Left cardiac atrium (tissue), 4 donors: Measurements from ENCODE around the gene OR51I1. TPM values are rescaled to one million over a fixed set of nuclear protein-coding genes. Genes with fewer than 3 reads are reported as not detected.
A peak's percentile ranks its signal among the peaks of the same experiment; 100 is the strongest.

Source experiments
- ATAC-seq, 2 donors: fragments of 200-7000 bp; cut with Tn5 transposase; one replicate each; pipeline ENCODE4 v1.9.1; 2020; ENCODE audit warnings: mild to moderate bottlenecking in 2 of 2, moderate library complexity in 2 of 2
- DNase-seq: peaks from one replicate; pipeline ENCODE4 v3.0.0-alpha.2; 2020
- intact Hi-C, 2 donors: fragments of 100-400 bp; cut with DNase I; formaldehyde crosslinking; loops; one replicate each; pipeline versions ENCODE4 v1.14.1 to v1.15.1; 2022 to 2023
- long read RNA-seq: library from polyadenylated mRNA; unstranded; transcript quantifications from one replicate; pipeline ENCODE4 v2.0.0, GENCODE V29; 2021
- total RNA-seq, 2 donors: library from RNA; stranded (reverse); fragmentation: NEBNext Ultra II Directional; extraction: Animal tissue kit (Norgen Biotek cat#: 25700); gene quantifications; one replicate each; pipeline ENCODE4 v1.2.1, GENCODE V29; 2021
- donor health status: DM: no; HTN: yes; CAD: no.
- donor health status: DM: no; HTN: yes; CAD: no; lungs with severe emphysema.
- donor health status: DM: yes; HTN: yes; CAD: no.
- donor health status: Dilated cardiomyopathy.

Gene OR51I1
- total RNA-seq, result not detected
- long read RNA-seq, result 0 reads

DNA sequence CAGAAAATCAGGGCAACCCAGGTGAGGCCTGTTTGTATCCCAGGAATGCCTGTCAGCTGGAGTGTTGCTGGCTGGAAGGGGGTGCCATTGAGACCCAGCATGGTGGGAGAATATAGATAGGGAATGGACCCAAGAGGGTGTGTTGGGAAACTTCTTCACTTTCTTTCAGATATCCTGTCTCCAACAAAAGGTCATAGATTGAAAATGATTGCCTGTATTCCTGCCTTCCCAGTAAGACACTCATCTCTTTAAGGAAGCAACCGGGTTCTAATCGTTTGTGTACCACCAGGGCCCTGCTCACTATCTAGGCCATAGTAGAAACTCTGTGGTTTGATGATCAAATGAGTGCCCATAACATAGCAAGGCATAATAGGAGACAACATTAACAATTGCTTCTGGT, at the start of gene OR51I1:
Gene OR51I1, minus strand, starts transcription at position 101 of the 400 bp plus-strand sequence. Its CDS starts 0 bp downstream, at position 101.
- no peak for ATAC-seq
- intact Hi-C loops, result no loop called here

DNA sequence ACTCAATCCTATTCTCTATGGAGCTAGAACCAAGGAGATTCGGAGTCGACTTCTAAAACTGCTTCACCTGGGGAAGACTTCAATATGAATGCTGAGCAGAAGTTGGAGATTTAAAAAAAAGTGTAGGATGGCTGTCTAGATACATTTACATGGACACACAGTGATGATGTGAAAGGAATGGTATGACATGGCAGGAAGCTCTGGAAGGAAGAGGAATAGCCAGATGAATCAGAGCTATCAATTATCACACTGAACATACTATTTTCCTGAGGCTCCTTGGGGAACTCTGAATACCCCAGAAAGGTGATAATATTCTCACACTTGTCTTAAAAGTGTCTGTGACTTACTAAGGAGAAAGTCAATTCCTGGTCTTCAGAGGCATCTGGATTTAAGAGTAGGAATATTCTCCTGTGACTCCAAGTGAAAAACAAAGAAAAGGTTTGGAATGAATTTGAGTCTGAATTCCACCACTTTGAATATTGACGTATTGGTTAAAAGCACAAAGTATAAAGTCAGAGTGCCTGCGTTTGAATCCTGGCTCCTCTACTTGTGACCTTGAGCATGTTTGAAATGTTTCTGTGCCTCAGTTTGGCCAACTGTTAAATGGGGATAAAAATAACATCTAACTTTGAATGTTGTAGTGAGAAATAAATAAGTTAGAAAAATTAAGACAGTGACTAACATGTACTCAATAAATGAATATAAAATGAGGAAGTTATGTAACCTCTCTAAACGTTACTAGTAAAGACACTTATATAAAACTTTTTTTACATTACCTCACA, 48.5 kb upstream of the OR51I1 start:
- ATAC-seq, result no peak
- no peak for DNase-seq
- intact Hi-C loops, result no loop called here

More for the DNA sequence above, at the start of gene OR51I1:
- DNase-seq, result no peak

DNA sequence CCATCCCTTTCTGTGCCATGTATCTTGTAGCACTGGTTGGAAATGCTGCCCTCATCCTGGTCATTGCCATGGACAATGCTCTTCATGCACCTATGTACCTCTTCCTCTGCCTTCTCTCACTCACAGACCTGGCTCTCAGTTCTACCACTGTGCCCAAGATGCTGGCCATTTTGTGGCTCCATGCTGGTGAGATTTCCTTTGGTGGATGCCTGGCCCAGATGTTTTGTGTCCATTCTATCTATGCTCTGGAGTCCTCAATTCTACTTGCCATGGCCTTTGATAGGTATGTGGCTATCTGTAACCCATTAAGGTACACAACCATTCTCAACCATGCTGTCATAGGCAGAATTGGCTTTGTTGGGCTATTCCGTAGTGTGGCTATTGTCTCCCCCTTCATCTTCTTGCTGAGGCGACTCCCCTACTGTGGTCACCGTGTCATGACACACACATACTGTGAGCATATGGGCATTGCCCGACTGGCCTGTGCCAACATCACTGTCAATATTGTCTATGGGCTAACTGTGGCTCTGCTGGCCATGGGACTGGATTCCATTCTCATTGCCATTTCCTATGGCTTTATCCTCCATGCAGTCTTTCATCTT, 47.6 kb upstream of the OR51I1 start:
- ATAC-seq, result no peak
- intact Hi-C loops, result no loop called here

DNA sequence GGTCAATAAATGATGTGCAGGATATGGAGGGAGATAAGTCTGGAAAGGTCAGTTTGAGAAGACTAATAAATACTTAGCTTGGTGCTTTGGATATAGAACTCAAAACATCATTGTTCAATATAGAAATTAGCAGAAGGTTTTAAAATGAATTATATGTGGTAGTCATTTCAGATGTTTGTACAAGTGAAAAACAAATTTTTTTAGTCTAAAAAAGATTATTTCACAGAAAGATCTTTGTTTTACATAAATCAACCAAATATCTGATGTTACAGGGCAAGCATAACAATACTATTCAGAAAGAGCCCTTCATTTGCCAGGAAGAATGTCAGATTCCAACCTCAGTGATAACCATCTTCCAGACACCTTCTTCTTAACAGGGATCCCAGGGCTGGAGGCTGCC, 47.1 kb upstream of the OR51I1 start, which contains the start of gene OR52D1:
Gene OR52D1, plus strand, starts transcription at position 301 of the 400 bp plus-strand sequence. Its CDS starts 22 bp downstream, at position 323.
- intact Hi-C loops, result no loop called here
- no peak for DNase-seq
- ATAC-seq, result no peak

More for the DNA sequence above, 47.6 kb upstream of the OR51I1 start:
- DNase-seq, result no peak

DNA sequence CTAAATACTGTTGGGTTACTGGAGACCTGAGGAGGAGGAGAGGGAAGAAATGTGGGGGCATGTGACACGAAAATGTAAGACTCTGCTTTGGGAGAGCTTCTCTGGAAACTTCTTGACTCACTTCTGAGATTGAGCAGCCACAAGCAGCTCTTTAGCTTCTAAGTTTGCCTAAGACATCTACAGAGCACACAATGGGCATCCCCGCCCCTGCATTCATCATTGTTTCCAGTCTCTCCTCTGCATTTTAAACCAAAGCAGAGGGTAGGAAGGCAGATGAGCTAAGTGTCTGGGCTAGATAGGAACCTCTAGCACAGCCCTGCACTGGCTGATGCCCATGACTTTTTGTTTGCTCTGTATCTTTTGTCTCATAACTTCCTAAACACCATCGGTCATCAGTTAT, 45.1 kb upstream of the OR51I1 start:
- ATAC-seq (no peak), DNase-seq (no peak)
- intact Hi-C loops, result no loop called here

DNA sequence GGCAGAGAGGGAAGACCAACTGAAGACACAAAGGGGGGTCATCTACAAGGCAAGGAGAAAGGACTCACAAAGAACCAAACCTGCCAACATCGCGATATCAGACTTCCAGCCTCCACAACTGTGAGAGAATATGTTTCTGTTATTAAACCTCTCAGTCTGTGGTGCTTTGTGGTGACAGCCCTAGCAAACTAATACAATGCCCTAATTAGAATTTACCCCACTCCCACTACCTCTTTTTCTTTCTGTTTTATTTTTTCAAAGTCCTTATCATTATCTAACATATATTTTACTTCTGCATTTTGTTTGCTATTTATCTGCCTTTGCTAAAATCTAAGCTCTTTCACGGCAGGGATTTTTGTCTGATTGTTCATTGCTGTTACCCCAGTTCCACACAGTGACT, 44.7 kb upstream of the OR51I1 start:
- DNase-seq, result no peak
- ATAC-seq, result no peak
- intact Hi-C loops, result no loop called here

DNA sequence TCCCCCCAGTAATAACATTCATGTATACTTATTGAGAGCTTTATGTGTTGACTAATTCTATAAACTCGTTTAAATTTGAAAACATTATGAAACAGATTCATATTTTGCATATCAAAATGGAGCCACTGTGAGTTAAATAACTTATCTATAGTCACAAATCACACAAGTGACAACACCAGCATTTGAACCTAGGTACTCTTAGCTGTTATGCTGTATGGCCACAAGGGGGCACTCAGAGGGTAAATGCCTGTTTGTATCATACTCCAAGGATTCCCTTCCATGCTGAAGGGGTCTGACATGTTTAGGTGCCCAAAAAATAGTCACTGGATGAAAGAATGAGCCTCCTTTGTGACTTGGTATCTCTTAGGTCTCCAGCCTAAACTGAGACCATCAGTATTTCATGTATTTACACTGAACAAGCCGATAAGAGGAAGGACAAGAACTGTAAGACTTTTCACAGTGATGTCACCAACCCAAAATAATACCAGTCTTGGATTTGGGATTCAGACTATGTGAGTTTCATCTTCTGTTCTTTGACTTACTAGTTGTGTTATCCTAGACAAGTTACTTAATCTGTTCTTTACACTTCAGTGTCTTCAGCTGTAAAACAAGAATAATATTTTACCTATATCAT, 35.0 kb upstream of the OR51I1 start:
- peak in 1 of 2 donors; percentile 47 for ATAC-seq
- intact Hi-C loops, result loop anchor here in 1 of 2 donors (2.0 kb wide), 1 partner anchor 332 kb away; the partner anchor contains the start of gene OR52N2

DNA sequence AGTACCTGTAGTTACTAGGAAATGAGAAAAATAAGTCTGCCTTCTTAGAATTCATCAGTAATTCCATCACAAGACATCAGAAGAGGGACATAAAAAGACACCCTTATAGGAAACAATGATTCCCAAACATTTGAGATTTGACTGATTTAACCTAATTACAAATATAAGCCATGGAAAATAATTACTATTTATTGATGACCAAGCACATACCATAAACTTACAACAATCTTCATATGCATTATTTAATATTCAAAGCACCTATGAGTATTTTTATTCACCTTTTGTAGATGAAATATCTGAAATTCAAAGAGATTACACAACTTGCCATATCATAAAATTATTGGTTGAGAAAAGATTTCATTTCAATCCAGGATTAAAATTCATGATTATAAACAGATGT, 32.6 kb upstream of the OR51I1 start:
- no peak for ATAC-seq
- intact Hi-C loops, result loop anchor here in 1 of 2 donors (5.0 kb wide), 1 partner anchor 333 kb away; the partner anchor contains the start of gene OR52N2
- no peak for DNase-seq

More for the DNA sequence above, 35.0 kb upstream of the OR51I1 start:
- peak; percentile 32 for DNase-seq

DNA sequence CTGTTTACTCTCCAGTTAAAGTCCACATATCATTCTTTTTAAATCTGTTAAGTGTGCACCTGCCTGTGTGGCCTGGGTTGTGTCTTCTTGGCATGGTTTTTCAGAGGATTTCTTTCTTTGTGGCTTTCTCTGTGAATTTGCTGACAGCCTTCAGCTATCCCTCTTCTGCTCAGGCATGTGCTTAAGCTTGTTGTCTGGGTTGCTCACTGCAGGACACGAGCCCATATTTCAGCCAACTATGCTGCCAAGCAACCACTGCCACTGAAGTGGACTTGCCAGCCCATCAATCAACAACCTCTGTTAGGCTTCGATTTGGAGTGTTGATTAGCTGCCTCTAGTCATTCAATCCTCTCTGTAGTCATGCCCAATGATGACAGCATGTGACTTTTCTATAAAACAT, 26.2 kb upstream of the OR51I1 start:
- DNase-seq (no peak), ATAC-seq (no peak)
- intact Hi-C loops, result no loop called here

DNA sequence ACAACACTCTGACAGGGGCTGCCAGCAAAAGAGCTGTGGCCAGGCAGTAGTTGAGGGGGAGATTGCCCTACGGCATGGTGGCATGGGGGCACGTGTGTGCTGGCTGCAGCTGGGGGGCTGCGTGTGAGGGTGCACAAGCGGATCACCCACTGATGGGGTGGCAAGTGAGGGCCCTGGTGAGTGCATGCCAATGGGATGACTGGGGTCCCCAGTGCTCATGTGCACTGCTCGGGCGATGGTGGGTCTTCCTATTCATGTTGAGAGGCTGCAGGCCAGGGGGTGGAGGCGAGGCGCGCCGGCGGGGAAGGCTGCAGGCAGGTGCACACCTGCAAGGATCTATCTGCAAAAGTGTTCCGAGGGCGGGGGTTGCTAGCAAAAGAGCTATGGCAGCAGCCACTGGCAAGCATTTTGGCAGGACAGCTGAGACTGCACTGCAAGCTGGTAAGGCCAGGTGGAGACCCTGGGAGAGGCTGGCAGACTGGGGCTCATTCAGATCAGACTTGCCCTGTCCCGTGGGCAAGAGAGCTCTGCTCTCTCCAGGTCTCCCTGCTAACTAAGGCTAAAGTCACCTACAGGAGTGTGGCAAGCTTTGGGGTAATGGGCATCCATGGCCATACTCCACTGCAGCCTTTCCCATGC, 19.8 kb upstream of the OR51I1 start:
- ATAC-seq, result no peak
- intact Hi-C loops, result no loop called here
- DNase-seq, result no peak

DNA sequence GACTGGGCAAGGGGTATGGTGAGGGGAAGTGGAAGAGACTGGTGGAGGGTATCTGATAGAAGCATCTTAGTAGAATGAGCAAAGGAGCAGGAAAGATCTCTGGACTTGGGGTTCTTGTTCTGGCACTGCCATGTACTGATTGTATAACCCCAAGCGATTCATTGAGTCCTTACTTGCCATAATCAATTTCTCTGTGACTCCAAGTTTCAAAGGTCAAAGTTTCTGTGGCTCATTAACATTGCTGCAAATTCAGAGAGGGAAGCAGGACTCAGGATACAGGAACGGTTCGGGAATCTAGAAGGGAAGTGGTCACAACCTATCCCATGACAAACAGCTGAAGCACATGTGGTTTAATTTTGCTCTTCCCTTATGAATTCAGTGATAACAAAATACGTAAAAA, 8.1 kb upstream of the OR51I1 start:
- intact Hi-C loops, result no loop called here
- ATAC-seq, result no peak
- DNase-seq, result no peak

DNA sequence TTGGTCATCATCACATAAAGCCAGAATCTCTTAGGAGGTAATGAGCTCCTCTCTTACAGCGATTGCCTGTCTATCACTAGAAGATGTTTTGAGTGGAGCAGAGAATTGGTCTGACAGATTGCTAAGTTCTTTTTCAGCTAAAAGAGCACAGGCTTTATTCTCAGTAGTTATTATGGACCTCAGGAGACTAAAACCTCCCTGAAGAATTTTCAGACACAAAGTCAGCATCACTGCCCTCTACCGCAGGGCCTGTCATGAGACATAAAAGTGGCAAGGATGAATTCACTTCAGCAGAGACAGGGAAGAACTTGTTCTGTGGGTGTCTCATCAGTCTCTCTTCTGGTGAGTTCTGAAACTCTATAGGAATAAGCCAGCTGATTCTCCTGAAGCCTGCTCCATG, 7.7 kb upstream of the OR51I1 start, which contains the start of gene OR51I2:
Gene OR51I2, plus strand, starts transcription at position 301 of the 400 bp plus-strand sequence. CDS start 4,166 bp downstream, outside the sequence.
- intact Hi-C loops, result no loop called here
- no peak for ATAC-seq
- no peak for DNase-seq

DNA sequence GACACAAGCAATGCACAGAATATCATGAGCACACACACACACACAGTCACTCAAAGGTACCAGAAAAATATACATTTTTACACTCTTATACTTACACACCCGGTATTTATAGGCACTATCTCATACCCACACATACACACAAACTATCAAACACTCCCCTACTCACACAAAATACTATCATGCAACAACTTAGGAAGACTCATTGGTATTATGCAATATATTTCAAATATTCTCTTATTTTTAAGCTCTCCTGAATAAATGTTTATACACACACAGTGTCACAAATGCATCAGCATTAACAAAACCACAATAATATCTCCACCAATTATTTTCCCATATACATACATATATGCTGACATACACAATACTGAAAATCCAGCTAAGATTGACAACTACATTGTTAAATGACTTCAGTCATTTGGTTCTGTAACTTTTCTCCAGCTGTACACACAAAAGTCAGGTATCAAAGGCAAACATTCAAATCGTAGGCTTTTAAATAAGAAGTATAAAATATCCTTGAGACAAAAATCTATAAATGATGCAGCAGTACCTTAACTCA, 2.6 kb upstream of the OR51I1 start:
- intact Hi-C loops, result no loop called here
- no peak for DNase-seq
- ATAC-seq, result no peak

GRCh38 chr11:5423131-5423530, 18.2 kb downstream of the OR51I1 start:
- ATAC-seq, result no peak
- DNase-seq, result no peak
- intact Hi-C loops, result no loop called here

GRCh38 chr11:5421811-5422210, 19.5 kb downstream of the OR51I1 start, which contains the start of gene OR51Q1:
TSS of gene OR51Q1 (plus strand) at chr11:5422111. CDS start at chr11:5422201, 90 bp downstream.
- intact Hi-C loops, result no loop called here
- no peak for ATAC-seq
- no peak for DNase-seq

GRCh38 chr11:5420993-5421392, 20.3 kb downstream of the OR51I1 start:
- ATAC-seq (no peak), DNase-seq (no peak)
- intact Hi-C loops, result no loop called here

DNA sequence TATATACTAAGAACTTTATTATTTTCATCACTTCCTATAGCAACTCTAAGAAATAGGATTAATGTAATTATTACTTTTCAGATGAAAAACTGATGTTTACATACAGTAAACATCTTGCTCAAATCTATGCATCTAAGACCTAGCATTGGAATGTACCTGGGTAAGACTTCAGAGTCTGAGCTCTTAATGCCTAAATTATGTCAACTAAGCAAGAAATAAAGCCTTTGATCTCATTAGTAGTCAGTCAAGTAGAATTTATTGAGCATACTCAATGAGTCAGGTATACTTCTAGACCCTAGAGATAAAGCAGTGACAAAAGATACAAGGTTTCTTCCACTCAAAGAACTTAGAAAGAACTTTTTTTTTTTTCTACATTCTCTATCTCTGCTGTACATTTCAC, 36.1 kb downstream of the OR51I1 start:
- ATAC-seq (no peak), DNase-seq (no peak)
- intact Hi-C loops, result no loop called here

- DNase-seq, result no peak
- ATAC-seq, result no peak
- intact Hi-C loops, result no loop called here
These were observed 42.4 kb downstream of the OR51I1 start for GRCh38 chr11:5398936-5399335.

DNA sequence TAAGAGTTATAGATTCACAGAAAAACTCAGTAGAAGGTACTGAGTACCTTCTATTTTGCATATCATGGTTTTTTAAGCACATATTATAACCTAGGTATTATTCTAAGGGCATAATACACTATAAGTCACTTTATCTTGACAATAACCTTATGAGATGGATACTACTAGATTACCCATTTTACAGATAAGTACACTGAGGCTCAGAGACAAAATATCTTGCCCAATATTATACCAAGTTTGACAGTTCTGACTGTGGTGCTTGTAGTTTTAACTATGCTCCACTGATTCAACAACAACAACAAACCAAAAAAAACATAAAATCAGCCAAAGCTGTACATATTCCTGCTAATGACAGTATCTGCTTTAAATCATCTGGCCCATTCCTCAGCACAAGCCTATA, 47.2 kb downstream of the OR51I1 start:
- ATAC-seq, result no peak

More for the DNA sequence above, 47.2 kb downstream of the OR51I1 start:
- intact Hi-C loops, result no loop called here
- no peak for DNase-seq
